A549 (cell line): ENCODE results near the gene KRT79. TPM values are rescaled to one million over a fixed set of nuclear protein-coding genes. Genes with fewer than 3 reads are reported as not detected.
A peak's percentile ranks its signal among the peaks of the same experiment; 100 is the strongest.

Source experiments
- ATAC-seq, 2 experiments: fragments of 200-7000 bp in 1 of 2; fragments of >200 bp in 1 of 2; cut with Nextera tagmentation in 1 of 2; cut with Tn5 transposase in 1 of 2; 3 replicates each; pipeline versions ENCODE4 v1.8.0 to v1.9.1; 2018 to 2020; ENCODE audit warnings: mild to moderate bottlenecking in 1 of 2, moderate library complexity in 1 of 2
- CTCF ChIA-PET: fragments of 300-600 bp; sonication (Branson Sonifier 250); formaldehyde crosslinking; extraction: SDS; loops from one replicate; lab custom pipeline; 2021; ENCODE audit warnings: antibody characterized with exemption, inconsistent platforms; lab: Yijun Ruan, JAX
- POLR2A ChIA-PET: fragments of 350-600 bp; formaldehyde crosslinking; extraction: SDS; loops from one replicate; lab custom pipeline; 2021; ENCODE audit warnings: antibody characterized with exemption, inconsistent platforms; lab: Yijun Ruan, JAX
- DNase-seq, 2 experiments: peaks; one replicate each; pipeline versions ENCODE4 v3.0.0 to v3.0.0-alpha.2; 2011 to 2016; ENCODE audit warnings: low read depth in 1 of 2, low spot score in 1 of 2
- FAIRE-seq: peaks from 2 replicates; lab custom pipeline; 2011; peaks lifted over from hg19 to GRCh38; lab: Jason Lieb, UNC
- H3K27ac ChIP-seq, 2 experiments: fragments of >200 bp; sonication (Bioruptor Twin); formaldehyde crosslinking; 3 replicates each; pipeline ENCODE4 v1.5.1; 2016 to 2017
- H3K4me1 ChIP-seq: fragments of >200 bp; sonication (Bioruptor Twin); formaldehyde crosslinking; 3 replicates; pipeline ENCODE4 v1.6.1; 2016
- H3K4me2 ChIP-seq: fragments of >200 bp; sonication (Bioruptor Twin); formaldehyde crosslinking; 3 replicates; pipeline ENCODE4 v1.6.1; 2016
- H3K4me3 ChIP-seq: fragments of >200 bp; sonication (Bioruptor Twin); formaldehyde crosslinking; 3 replicates; pipeline ENCODE4 v1.5.1; 2016
- H3K9me3 ChIP-seq: fragments of >200 bp; sonication (Bioruptor Twin); formaldehyde crosslinking; 3 replicates; pipeline ENCODE4 v1.6.1; 2016
- BHLHE40 ChIP-seq: IDR thresholded peaks from 2 replicates; pipeline ENCODE4 v1.6.1; 2012; ENCODE audit warnings: low read depth, low read length, inconsistent platforms
- CEBPB ChIP-seq, 2 experiments: fragments of >200 bp in 1 of 2; sonication (Bioruptor Twin) in 1 of 2; formaldehyde crosslinking in 1 of 2; IDR thresholded peaks; 2 replicates each; pipeline ENCODE4 v1.6.1; 2012 to 2016
- EP300 ChIP-seq, 2 experiments: fragments of >200 bp; sonication (Bioruptor Twin); formaldehyde crosslinking; IDR thresholded peaks; 2 replicates in 1 of 2; 3 replicates in 1 of 2; pipeline ENCODE4 v1.6.1; 2016 to 2017
- FOSB ChIP-seq: fragments of 250-450 bp; sonication (Bioruptor Pico); IDR thresholded peaks from 2 replicates; pipeline ENCODE4 v1.5.0; 2020; ENCODE audit warnings: mild to moderate bottlenecking, moderate library complexity
- GATA3 ChIP-seq: IDR thresholded peaks from 2 replicates; pipeline ENCODE4 v1.6.1; 2012; ENCODE audit warnings: borderline replicate concordance
- JUNB ChIP-seq: fragments of >200 bp; sonication (Bioruptor Twin); formaldehyde crosslinking; IDR thresholded peaks from 2 replicates; pipeline ENCODE4 v1.6.1; 2016
- KDM1A ChIP-seq: fragments of 200-600 bp; sonication (generic); IDR thresholded peaks from 2 replicates; pipeline ENCODE4 v1.6.1; 2016; ENCODE audit warnings: low read depth, mild to moderate bottlenecking
- MAZ ChIP-seq: fragments of 150-350 bp; IDR thresholded peaks from 2 replicates; pipeline ENCODE4 v1.6.1; 2014; ENCODE audit warnings: antibody characterized with exemption, low read depth, low read length, borderline replicate concordance
- NFE2L2 ChIP-seq: fragments of 150-350 bp; conservative IDR thresholded peaks from 2 replicates; pipeline ENCODE4 v1.6.1; 2014; ENCODE audit warnings: low read length
- NR3C1 ChIP-seq: fragments of >200 bp; sonication (Bioruptor Twin); formaldehyde crosslinking; IDR thresholded peaks from 3 replicates; pipeline ENCODE4 v1.6.1; 2017
- PHF8 ChIP-seq: fragments of 200-600 bp; sonication (generic); IDR thresholded peaks from 2 replicates; pipeline ENCODE4 v1.6.1; 2016; ENCODE audit warnings: low read depth, mild to moderate bottlenecking, antibody characterized with exemption, moderate library complexity, borderline replicate concordance
- POLR2A ChIP-seq: IDR thresholded peaks from 2 replicates; pipeline ENCODE4 v1.6.1; 2012; ENCODE audit warnings: mild to moderate bottlenecking, low read length
- POLR2AphosphoS2 ChIP-seq: conservative IDR thresholded peaks from 2 replicates; pipeline ENCODE4 v1.6.1; 2012; ENCODE audit warnings: low read length, improper control_type of control experiment, inconsistent platforms
- RAD21 ChIP-seq, 2 experiments: fragments of >200 bp in 1 of 2; sonication (Bioruptor Twin) in 1 of 2; formaldehyde crosslinking in 1 of 2; IDR thresholded peaks in 1 of 2; conservative IDR thresholded peaks in 1 of 2; 2 replicates in 1 of 2; 3 replicates in 1 of 2; pipeline ENCODE4 v1.6.1; 2012 to 2018; ENCODE audit warnings: inconsistent platforms in 1 of 2
- RARB ChIP-seq: fragments of 250-450 bp; sonication (Bioruptor Pico); IDR thresholded peaks from 2 replicates; pipeline ENCODE4 v1.8.0; 2021; ENCODE audit warnings: mild to moderate bottlenecking, moderate library complexity
- RCOR1 ChIP-seq: fragments of 150-350 bp; IDR thresholded peaks from 2 replicates; pipeline ENCODE4 v1.6.1; 2014; ENCODE audit warnings: antibody characterized with exemption, low read length, low read depth
- SMC3 ChIP-seq: fragments of >200 bp; sonication (Bioruptor Twin); formaldehyde crosslinking; IDR thresholded peaks from 3 replicates; pipeline ENCODE4 v1.6.1; 2018; ENCODE audit warnings: inconsistent platforms
- WGBS: methylation state at CpG from one replicate; pipeline ENCODE4 v1.1.6; 2017; ENCODE audit errors: missing lambda C conversion rate; 5-methylcytosine and 5-hydroxymethylcytosine counted together
- polyA plus RNA-seq, 4 experiments: library from polyadenylated mRNA; depleted of rRNA in 3 of 4; stranded (reverse); fragments of >200 nt; fragmentation: RNase III in 1 of 4; extraction: RNeasy Plus Mini Kit Qiagen cat#74134 plus additional on column Dnase treatment in 1 of 4; gene quantifications; 2 replicates in 3 of 4; 3 replicates in 1 of 4; pipeline ENCODE4 v1.2.3, GENCODE V29; 2011 to 2017
- TF ChIP-seq, protein P1 (sequence below): IDR thresholded peaks from 2 replicates; pipeline ENCODE4 v1.6.1; 2012
- TF ChIP-seq, protein P2 (sequence below): IDR thresholded peaks from 2 replicates; pipeline ENCODE4 v1.6.1; 2012
- TF ChIP-seq, protein P3 (sequence below): fragments of 450-650 bp; IDR thresholded peaks from 2 replicates; pipeline ENCODE4 v1.6.1; 2014; ENCODE audit warnings: antibody characterized with exemption
- TF ChIP-seq, protein P4 (sequence below): fragments of 200-600 bp; sonication (generic); IDR thresholded peaks from 2 replicates; pipeline ENCODE4 v1.6.1; 2016; ENCODE audit warnings: antibody characterized with exemption, mild to moderate bottlenecking, moderate library complexity
- TF ChIP-seq, protein P5 (sequence below): fragments of >200 bp; sonication (Bioruptor Twin); formaldehyde crosslinking; IDR thresholded peaks from 3 replicates; pipeline ENCODE4 v1.5.1; 2016

The KRT79 gene
- polyA plus RNA-seq, 2 of the 4 experiments (the other 2 are of a cell fraction): 0.05 TPM; not detected in 1

DNA sequence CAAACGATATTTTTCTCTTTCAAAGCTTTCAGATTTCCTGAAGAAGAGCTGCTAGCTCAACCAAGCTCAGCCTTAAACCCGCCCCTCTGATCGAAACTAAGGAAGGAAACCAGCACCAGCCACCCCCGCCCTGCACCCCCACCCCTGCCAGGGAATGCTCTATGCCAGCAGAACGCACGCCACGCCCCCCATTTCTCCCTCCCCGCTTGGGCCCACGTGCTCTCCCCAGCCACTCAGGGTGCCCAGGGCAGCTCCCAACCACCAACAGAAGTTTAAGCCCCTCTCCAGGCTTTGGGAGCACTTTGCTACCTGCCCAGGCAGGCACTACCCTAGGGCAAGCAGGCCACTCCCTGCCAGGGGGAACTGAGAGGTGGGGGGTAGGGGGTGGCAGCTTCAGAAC is 33.5 kb upstream of the KRT79 start:
- H3K4me3 ChIP-seq: no peak overlapping the region
- ChIA-PET POLR2A (interaction anchor here (1.1 kb wide), 1 partner anchor 721 kb away, joined by 3 read pairs; no protein-coding TSS in a partner anchor), CTCF (interaction anchor here (1.0 to 25.7 kb wide), 10 partner anchors 11 to 724 kb away, joined by 3 to 1221 read pairs (median 10); partner anchors contain the start of genes KRT74, KRT84 and KRT85)
- no peaks in the 10 kb centered on the region for H3K9me3 ChIP-seq
- H3K4me1 ChIP-seq: peaks cover 60% of the 10 kb centered on the region
- H3K27ac ChIP-seq: peak overlapping the region; percentile 70 to 94
- WGBS: 47% methylated on average over 3 of the region's 9 CpGs
- FAIRE-seq (no peak), DNase-seq (peak in 1 of 2 experiments; percentile 76), ATAC-seq (peak in 1 of 2 experiments; percentile 42; a peak in 3 of 6 replicates)
- TF ChIP-seq POLR2AphosphoS2 (no peak), RCOR1 (no peak)
- TF ChIP-seq, protein P1, sequence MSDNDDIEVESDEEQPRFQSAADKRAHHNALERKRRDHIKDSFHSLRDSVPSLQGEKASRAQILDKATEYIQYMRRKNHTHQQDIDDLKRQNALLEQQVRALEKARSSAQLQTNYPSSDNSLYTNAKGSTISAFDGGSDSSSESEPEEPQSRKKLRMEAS: peak; percentile 33; the same call in 1 of the 2 replicates
- TF ChIP-seq, protein P2, sequence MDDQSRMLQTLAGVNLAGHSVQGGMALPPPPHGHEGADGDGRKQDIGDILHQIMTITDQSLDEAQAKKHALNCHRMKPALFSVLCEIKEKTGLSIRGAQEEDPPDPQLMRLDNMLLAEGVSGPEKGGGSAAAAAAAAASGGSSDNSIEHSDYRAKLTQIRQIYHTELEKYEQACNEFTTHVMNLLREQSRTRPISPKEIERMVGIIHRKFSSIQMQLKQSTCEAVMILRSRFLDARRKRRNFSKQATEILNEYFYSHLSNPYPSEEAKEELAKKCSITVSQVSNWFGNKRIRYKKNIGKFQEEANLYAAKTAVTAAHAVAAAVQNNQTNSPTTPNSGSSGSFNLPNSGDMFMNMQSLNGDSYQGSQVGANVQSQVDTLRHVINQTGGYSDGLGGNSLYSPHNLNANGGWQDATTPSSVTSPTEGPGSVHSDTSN: no peak
- TF ChIP-seq, protein P3, sequence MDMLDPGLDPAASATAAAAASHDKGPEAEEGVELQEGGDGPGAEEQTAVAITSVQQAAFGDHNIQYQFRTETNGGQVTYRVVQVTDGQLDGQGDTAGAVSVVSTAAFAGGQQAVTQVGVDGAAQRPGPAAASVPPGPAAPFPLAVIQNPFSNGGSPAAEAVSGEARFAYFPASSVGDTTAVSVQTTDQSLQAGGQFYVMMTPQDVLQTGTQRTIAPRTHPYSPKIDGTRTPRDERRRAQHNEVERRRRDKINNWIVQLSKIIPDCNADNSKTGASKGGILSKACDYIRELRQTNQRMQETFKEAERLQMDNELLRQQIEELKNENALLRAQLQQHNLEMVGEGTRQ: peak; percentile 76
- H3K4me2 ChIP-seq: peak overlapping the region; percentile 43

DNA sequence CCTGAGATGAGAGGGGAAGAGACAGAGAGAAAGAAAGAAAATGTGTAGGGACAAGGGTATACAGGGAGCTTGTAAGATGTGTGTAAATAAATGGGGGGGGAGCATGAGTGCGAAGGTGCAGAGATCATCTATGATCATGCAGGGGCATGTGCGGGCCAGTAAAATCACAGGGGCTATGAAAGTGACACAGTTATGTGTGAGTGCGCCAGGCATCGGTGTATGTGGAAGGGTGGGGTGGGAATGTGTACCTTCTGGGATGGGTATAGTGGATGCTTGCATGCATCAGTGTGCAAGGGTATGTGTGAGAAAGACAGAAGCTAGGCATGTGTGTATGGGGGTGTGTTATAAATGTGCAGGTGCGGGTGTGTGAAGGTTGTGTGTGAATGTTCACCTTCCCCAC is 33.0 kb upstream of the KRT79 start:
- Histone ChIP-seq H3K27ac (peak overlapping the region; percentile 70 to 94), H3K9me3 (no peaks in the 10 kb centered on the region), H3K4me2 (peak overlapping the region; percentile 43), H3K4me3 (no peak overlapping the region), H3K4me1 (peaks cover 55% of the 10 kb centered on the region)
- TF ChIP-seq, protein P1: no peak
- TF ChIP-seq MAZ (no peak), KDM1A (no peak), NR3C1 (no peak), POLR2A (no peak), FOSB (no peak), POLR2AphosphoS2 (no peak), EP300 (IDR thresholded peaks at IDR 0.05) (no peak)
- 91% methylated on average over 5 of the region's 5 CpGs for WGBS
- CTCF ChIA-PET: interaction anchor here (0.7 to 25.7 kb wide), 12 partner anchors 12 to 1372 kb away, joined by 3 to 1221 read pairs (median 12); partner anchors contain the start of genes KRT74, KRT84 and KRT85
- no peak for DNase-seq
- POLR2A ChIA-PET: interaction anchor here (1.1 kb wide), 1 partner anchor 720 kb away, joined by 3 read pairs; no protein-coding TSS in a partner anchor
- no peak for FAIRE-seq
- no peak for ATAC-seq

DNA sequence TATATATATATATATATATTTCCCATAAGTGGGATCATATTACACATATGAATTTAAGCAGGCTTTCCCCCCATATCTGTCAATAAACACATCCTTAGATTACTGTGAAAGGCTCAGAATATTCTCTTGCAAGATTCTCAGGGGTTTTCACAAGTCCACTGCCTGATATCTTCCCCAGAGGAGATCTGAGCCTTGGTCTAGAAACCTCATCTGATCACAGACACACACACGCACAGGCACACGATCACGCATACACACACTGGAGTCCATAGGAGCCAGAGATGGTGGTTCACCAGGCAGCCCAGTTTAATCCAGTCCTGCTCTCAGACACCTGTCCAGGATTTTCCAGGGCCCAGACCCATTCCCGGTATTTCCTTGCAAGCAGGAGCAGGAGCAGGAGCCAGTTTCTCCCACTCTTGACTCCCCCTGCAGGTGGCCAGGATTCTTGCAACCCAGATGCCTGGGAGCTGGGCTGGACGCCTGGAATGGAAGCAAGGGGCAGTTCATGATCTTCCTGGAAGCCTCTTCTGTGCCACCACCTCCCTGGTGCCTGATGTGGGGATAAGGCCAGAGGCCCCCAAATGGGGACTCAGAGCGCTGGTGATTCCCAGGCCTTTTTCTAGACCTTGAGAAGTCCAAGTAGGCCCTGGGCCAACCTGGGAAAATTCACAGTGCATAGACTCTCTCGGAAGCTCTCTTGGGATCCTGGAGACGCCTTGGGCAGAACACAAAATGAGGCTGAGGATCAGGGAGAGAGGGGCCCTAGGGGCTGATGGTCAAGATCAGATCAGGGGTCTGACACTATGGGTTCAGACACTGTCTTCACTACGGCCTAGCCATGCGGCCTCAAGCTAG is 31.2 kb upstream of the KRT79 start:
- DNase-seq (peak; percentile 92 to 94), FAIRE-seq (peak; percentile 78), ATAC-seq (peak; percentile 79 to 86)
- Histone ChIP-seq H3K4me1 (peaks cover 41% of the 10 kb centered on the region), H3K4me3 (no peak overlapping the region), H3K9me3 (no peaks in the 10 kb centered on the region), H3K4me2 (no peak overlapping the region), H3K27ac (peak overlapping the region; percentile 61 to 73)
- ChIA-PET CTCF (interaction anchor here (0.6 to 25.7 kb wide), 86 partner anchors 8 to 840 kb away, joined by 3 to 1221 read pairs (median 4); partner anchors contain the start of genes KRT5, KRT71, KRT74 and KRT76), POLR2A (no interaction called here)
- 42% methylated on average over 10 of the region's 10 CpGs for WGBS
- no peak for TF ChIP-seq RARB (CRISPR knock-in tag)
- peak; percentile 91 to 96 for TF ChIP-seq RAD21 (conservative IDR thresholded peaks at IDR 0.05 in 1 of 2, IDR thresholded peaks at IDR 0.05 in 1 of 2)
- TF ChIP-seq JUNB: no peak
- TF ChIP-seq SMC3: peak; percentile 94
- no peak for TF ChIP-seq GATA3
- TF ChIP-seq, protein P1: 0 out of 2 replicates have a peak, but pooled peaks have one; percentile 34
- TF ChIP-seq BHLHE40: no peak
- TF ChIP-seq, protein P4, sequence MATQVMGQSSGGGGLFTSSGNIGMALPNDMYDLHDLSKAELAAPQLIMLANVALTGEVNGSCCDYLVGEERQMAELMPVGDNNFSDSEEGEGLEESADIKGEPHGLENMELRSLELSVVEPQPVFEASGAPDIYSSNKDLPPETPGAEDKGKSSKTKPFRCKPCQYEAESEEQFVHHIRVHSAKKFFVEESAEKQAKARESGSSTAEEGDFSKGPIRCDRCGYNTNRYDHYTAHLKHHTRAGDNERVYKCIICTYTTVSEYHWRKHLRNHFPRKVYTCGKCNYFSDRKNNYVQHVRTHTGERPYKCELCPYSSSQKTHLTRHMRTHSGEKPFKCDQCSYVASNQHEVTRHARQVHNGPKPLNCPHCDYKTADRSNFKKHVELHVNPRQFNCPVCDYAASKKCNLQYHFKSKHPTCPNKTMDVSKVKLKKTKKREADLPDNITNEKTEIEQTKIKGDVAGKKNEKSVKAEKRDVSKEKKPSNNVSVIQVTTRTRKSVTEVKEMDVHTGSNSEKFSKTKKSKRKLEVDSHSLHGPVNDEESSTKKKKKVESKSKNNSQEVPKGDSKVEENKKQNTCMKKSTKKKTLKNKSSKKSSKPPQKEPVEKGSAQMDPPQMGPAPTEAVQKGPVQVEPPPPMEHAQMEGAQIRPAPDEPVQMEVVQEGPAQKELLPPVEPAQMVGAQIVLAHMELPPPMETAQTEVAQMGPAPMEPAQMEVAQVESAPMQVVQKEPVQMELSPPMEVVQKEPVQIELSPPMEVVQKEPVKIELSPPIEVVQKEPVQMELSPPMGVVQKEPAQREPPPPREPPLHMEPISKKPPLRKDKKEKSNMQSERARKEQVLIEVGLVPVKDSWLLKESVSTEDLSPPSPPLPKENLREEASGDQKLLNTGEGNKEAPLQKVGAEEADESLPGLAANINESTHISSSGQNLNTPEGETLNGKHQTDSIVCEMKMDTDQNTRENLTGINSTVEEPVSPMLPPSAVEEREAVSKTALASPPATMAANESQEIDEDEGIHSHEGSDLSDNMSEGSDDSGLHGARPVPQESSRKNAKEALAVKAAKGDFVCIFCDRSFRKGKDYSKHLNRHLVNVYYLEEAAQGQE: no peak
- TF ChIP-seq CEBPB (IDR thresholded peaks at IDR 0.05): no peak; a peak in 1 of 4 replicates
- TF ChIP-seq, protein P5, sequence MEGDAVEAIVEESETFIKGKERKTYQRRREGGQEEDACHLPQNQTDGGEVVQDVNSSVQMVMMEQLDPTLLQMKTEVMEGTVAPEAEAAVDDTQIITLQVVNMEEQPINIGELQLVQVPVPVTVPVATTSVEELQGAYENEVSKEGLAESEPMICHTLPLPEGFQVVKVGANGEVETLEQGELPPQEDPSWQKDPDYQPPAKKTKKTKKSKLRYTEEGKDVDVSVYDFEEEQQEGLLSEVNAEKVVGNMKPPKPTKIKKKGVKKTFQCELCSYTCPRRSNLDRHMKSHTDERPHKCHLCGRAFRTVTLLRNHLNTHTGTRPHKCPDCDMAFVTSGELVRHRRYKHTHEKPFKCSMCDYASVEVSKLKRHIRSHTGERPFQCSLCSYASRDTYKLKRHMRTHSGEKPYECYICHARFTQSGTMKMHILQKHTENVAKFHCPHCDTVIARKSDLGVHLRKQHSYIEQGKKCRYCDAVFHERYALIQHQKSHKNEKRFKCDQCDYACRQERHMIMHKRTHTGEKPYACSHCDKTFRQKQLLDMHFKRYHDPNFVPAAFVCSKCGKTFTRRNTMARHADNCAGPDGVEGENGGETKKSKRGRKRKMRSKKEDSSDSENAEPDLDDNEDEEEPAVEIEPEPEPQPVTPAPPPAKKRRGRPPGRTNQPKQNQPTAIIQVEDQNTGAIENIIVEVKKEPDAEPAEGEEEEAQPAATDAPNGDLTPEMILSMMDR: peak; percentile 77
- no peak for TF ChIP-seq PHF8
- TF ChIP-seq NFE2L2: 0 out of 2 replicates have a peak, but pooled peaks have one; percentile 2
